WERI-Rb-1 (cell line): ENCODE measurements around the gene MT1F.
"Not testable (repeated sequence)": the region's sequence is repeated elsewhere in the genome, so short reads cannot be mapped to it uniquely, and the experiment has no call there.

Source experiments
- DNase-seq: peaks from one replicate; pipeline ENCODE4 v3.0.0-alpha.2; 2020
- H3K27ac ChIP-seq: fragments of 250-450 bp; sonication (Bioruptor Pico); 2 replicates; pipeline ENCODE4 v1.5.1; 2020; ENCODE audit warnings: mild to moderate bottlenecking, moderate library complexity
- H3K27me3 ChIP-seq: fragments of 250-450 bp; sonication (Bioruptor Pico); 2 replicates; pipeline ENCODE4 v1.5.1; 2021; ENCODE audit warnings: mild to moderate bottlenecking, low read depth, moderate library complexity; ENCODE audit not compliant: insufficient read depth, severe bottlenecking
- H3K36me3 ChIP-seq: fragments of 250-450 bp; sonication (Bioruptor Pico); 2 replicates; pipeline ENCODE4 v1.5.1; 2020; ENCODE audit warnings: mild to moderate bottlenecking, moderate library complexity
- H3K4me3 ChIP-seq: 2 replicates; pipeline ENCODE4 v1.5.1; 2011; ENCODE audit warnings: low read depth, mild to moderate bottlenecking, control low read depth, low read length
- H3K9me3 ChIP-seq: fragments of 250-450 bp; sonication (Bioruptor Pico); 2 replicates; pipeline ENCODE4 v1.5.1; 2021; ENCODE audit warnings: mild to moderate bottlenecking, moderate library complexity; ENCODE audit not compliant: severe bottlenecking
- CTCF ChIP-seq: IDR thresholded peaks from 2 replicates; pipeline ENCODE4 v1.5.1; 2011; ENCODE audit warnings: low read depth, mild to moderate bottlenecking, control low read depth, inconsistent platforms, low read length

The MT1F gene

GRCh38 chr16:56667581-56668571, 10.1 kb downstream of the MT1F start, which contains the start of gene MT1G:
TSS of gene MT1G (minus strand) at chr16:56668065. CDS start at chr16:56667993, 72 bp downstream.
- Histone ChIP-seq H3K9me3 (no peaks in the 10 kb centered on the region), H3K4me3 (no peak within 1 kb of the TSS), H3K27ac (no peak within 1 kb of the TSS), H3K27me3 (no peaks in the 10 kb centered on the region), H3K36me3 (no peaks in the 10 kb centered on the region)
- DNase-seq, result no peak
- TF ChIP-seq CTCF, result no peak

- Histone ChIP-seq H3K4me3 (no peak within 1 kb of the TSS), H3K27ac (no peak within 1 kb of the TSS), H3K9me3 (no peaks in the 10 kb centered on the region), H3K27me3 (no peaks in the 10 kb centered on the region), H3K36me3 (no peaks in the 10 kb centered on the region)
- DNase-seq, result no peak
- no peak for TF ChIP-seq CTCF
These were observed 11.5 kb downstream of the MT1F start, which contains the start of gene MT1H for GRCh38 chr16:56669005-56669839. TSS of gene MT1H (plus strand) at chr16:56669814. CDS start at chr16:56669885, 71 bp downstream.

GRCh38 chr16:56669840-56670619, 12.3 kb downstream of the MT1F start:
- Histone ChIP-seq H3K27ac (no peak overlapping the region), H3K36me3 (no peaks in the 10 kb centered on the region), H3K27me3 (no peaks in the 10 kb centered on the region), H3K4me3 (no peak overlapping the region), H3K9me3 (no peaks in the 10 kb centered on the region)
- no peak for TF ChIP-seq CTCF
- DNase-seq, result no peak

GRCh38 chr16:56670620-56670934, 12.8 kb downstream of the MT1F start:
- Histone ChIP-seq H3K27me3 (no peaks in the 10 kb centered on the region), H3K4me3 (no peak overlapping the region), H3K9me3 (no peaks in the 10 kb centered on the region), H3K27ac (no peak overlapping the region), H3K36me3 (no peaks in the 10 kb centered on the region)
- DNase-seq, result no peak
- no peak for TF ChIP-seq CTCF

- H3K36me3 ChIP-seq, H3K27me3 ChIP-seq, H3K27ac ChIP-seq: not testable (repeated sequence)
These were observed 13.9 kb downstream of the MT1F start for GRCh38 chr16:56671691-56672090.

GRCh38 chr16:56672171-56672570, 14.4 kb downstream of the MT1F start:
- H3K4me3 ChIP-seq, H3K9me3 ChIP-seq, DNase-seq, H3K36me3 ChIP-seq, H3K27me3 ChIP-seq, H3K27ac ChIP-seq: not testable (repeated sequence)

More at GRCh38 chr16:56671691-56672090, 13.9 kb downstream of the MT1F start:
- H3K9me3 ChIP-seq, H3K4me3 ChIP-seq, DNase-seq: not testable (repeated sequence)
